Measurements from ENCODE around the gene MCIDAS. TPM values are rescaled to one million over a fixed set of nuclear protein-coding genes. Genes with fewer than 3 reads are reported as not detected.

Gene MCIDAS
- total RNA-seq, 1 experiment from 2014 or later, result 2.9 TPM

DNA sequence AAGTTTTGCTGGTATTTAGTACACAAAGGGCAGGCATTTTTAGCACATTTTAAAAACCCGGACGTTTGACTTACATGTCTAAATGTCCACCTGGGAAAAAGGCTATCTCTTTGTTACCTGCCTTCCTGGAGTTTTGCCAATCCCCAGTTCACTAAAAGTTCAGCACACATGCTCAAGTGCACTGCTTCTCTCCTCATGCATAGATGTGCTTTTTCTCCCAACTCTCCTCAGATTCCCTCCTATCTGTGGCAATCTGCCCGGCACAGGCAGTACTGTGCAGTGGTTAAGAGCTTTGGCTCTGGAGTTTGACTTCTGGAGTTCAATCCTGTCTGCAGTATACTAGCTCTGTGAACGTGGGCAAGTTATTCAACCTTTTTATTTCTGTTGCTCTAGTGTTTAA is 14.6 kb upstream of the MCIDAS start:
- H3K9me3 ChIP-seq (ENCODE audit: control insufficient read depth, insufficient read depth, low read depth, low read length), result no peaks in the 10 kb centered on the region
- TF ChIP-seq CTCF (IDR thresholded peaks at IDR 0.05), result no peak
- TF ChIP-seq REST (IDR thresholded peaks at IDR 0.05; ENCODE audit: insufficient read depth in 1 of 2, low read depth in 2 of 2, low read length in 1 of 2), result no peak
- no peak for TF ChIP-seq TCF7L2 (IDR thresholded peaks at IDR 0.05; ENCODE audit: low read depth, low read length)
- no peak for TF ChIP-seq SIN3A (IDR thresholded peaks at IDR 0.05; ENCODE audit: borderline replicate concordance, insufficient read depth, low read depth, low read length)
- no peak for TF ChIP-seq POLR2AphosphoS5 (IDR thresholded peaks at IDR 0.05; ENCODE audit: low read depth, low read length)
- in situ Hi-C loops (cut with HindIII; ENCODE audit: low pct_unique_long_range_greater_than_20kb, low sequenced_read_pairs) (no loop called here), intact Hi-C loops (cut with micrococcal nuclease; ENCODE audit: unreplicated experiment) (no loop called here)
- ChIA-PET POLR2A (no interaction called here), CTCF (interaction anchor here (0.6 kb wide), 1 partner anchor 452 kb away, joined by 7 read pairs; no protein-coding TSS in a partner anchor)
- H3K27ac ChIP-seq (ENCODE audit: low read length), result no peak overlapping the region
- BruUV-seq (replicated peaks), result no TSS peak
- DNase-seq (ENCODE audit: low read depth, low spot score) (no peak), ATAC-seq (no peak)
- no peaks in the 10 kb centered on the region; the same call in 1 of the 2 replicates for H3K4me1 ChIP-seq (ENCODE audit: control insufficient read depth, insufficient read depth, low read length)
- no peaks in the 10 kb centered on the region for H3K27me3 ChIP-seq (ENCODE audit: control insufficient read depth, insufficient read depth, low read length)
- no peaks in the 10 kb centered on the region for H3K36me3 ChIP-seq (ENCODE audit: control insufficient read depth, insufficient read depth, low read length)
- H3K4me3 ChIP-seq (ENCODE audit: low read depth in 2 of 2, low read length in 2 of 2), result no peak overlapping the region

DNA sequence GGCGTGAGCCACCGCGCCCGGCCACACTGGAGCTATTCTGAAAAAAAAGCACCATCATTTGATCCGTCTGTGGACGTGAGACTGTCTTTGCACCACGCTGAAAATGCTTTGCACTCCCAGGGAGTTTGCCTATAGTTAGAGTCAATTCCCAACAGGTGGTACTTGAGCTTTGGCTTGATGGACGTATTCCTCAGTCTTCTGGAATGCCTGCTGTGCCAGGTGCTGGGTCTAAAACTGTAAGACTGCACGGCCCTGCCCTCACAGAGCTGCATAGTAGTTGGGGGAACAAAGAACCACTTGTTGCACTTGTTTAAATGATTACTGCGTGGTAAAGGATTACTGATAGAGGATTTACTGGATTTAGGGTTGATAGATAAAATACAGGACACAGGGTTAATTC is 9.7 kb upstream of the MCIDAS start:
- intact Hi-C loops (cut with micrococcal nuclease; ENCODE audit: unreplicated experiment) (no loop called here), in situ Hi-C loops (cut with HindIII; ENCODE audit: low pct_unique_long_range_greater_than_20kb, low sequenced_read_pairs) (no loop called here)
- no TSS peak for BruUV-seq (replicated peaks)
- H3K27me3 ChIP-seq (ENCODE audit: control insufficient read depth, insufficient read depth, low read length), result no peaks in the 10 kb centered on the region
- DNase-seq (ENCODE audit: low read depth, low spot score) (no peak), ATAC-seq (no peak)
- TF ChIP-seq REST (IDR thresholded peaks at IDR 0.05; ENCODE audit: insufficient read depth in 1 of 2, low read depth in 2 of 2, low read length in 1 of 2), result no peak
- no peak for TF ChIP-seq CTCF (IDR thresholded peaks at IDR 0.05)
- no peak for TF ChIP-seq TCF7L2 (IDR thresholded peaks at IDR 0.05; ENCODE audit: low read depth, low read length)
- no peak for TF ChIP-seq SIN3A (IDR thresholded peaks at IDR 0.05; ENCODE audit: borderline replicate concordance, insufficient read depth, low read depth, low read length)
- no peak for TF ChIP-seq POLR2AphosphoS5 (IDR thresholded peaks at IDR 0.05; ENCODE audit: low read depth, low read length)
- no peaks in the 10 kb centered on the region for H3K9me3 ChIP-seq (ENCODE audit: control insufficient read depth, insufficient read depth, low read depth, low read length)
- no peak overlapping the region for H3K27ac ChIP-seq (ENCODE audit: low read length)
- POLR2A ChIA-PET, result interaction anchor here (0.7 kb wide), 1 partner anchor 895 kb away, joined by 3 read pairs; no protein-coding TSS in a partner anchor
- H3K36me3 ChIP-seq (ENCODE audit: control insufficient read depth, insufficient read depth, low read length), result no peaks in the 10 kb centered on the region; the same call in 1 of the 2 replicates
- H3K4me3 ChIP-seq (ENCODE audit: low read depth in 2 of 2, low read length in 2 of 2), result no peak overlapping the region
- CTCF ChIA-PET, result no interaction called here
- peaks cover 5% of the 10 kb centered on the region for H3K4me1 ChIP-seq (ENCODE audit: control insufficient read depth, insufficient read depth, low read length)

Data from Panc1 (cell line).